Measurements from ENCODE around the gene ENOSF1. TPM values are rescaled to one million over a fixed set of nuclear protein-coding genes. Genes with fewer than 3 reads are reported as not detected.

ENOSF1 gene
- total RNA-seq, 1 donor from 2014 or later = 93.6 TPM

- no peak overlapping the region for H3K4me3 Mint-ChIP-seq (ENCODE audit: low read depth)
- H3K4me1 Mint-ChIP-seq (ENCODE audit: low read depth) = peaks cover 34% of the 10 kb centered on the region
- H3K27me3 Mint-ChIP-seq (ENCODE audit: low read depth) = no peaks in the 10 kb centered on the region
- intact Hi-C loops (cut with micrococcal nuclease) = no loop called here
- no peak overlapping the region for H3K27ac Mint-ChIP-seq
- peaks cover 67% of the 10 kb centered on the region for H3K36me3 Mint-ChIP-seq (ENCODE audit: low read depth)
- peaks cover 8% of the 10 kb centered on the region for H3K9me3 Mint-ChIP-seq
- DNase-seq (ENCODE audit: low spot score) = no peak
These were observed 50.2 kb downstream of the ENOSF1 start for GRCh38 chr18:662197-662596.

GRCh38 chr18:659597-659996, 52.8 kb downstream of the ENOSF1 start:
- peaks cover 8% of the 10 kb centered on the region for H3K9me3 Mint-ChIP-seq
- DNase-seq (ENCODE audit: low spot score) = no peak
- H3K4me3 Mint-ChIP-seq (ENCODE audit: low read depth) = peak overlapping the region; percentile 94
- intact Hi-C loops (cut with micrococcal nuclease) = loop anchor here (2.0 kb wide), 2 partner anchors 31 to 153 kb away; partner anchors contain the start of gene YES1
- peaks cover 36% of the 10 kb centered on the region for H3K4me1 Mint-ChIP-seq (ENCODE audit: low read depth)
- H3K36me3 Mint-ChIP-seq (ENCODE audit: low read depth) = peaks cover 56% of the 10 kb centered on the region
- H3K27ac Mint-ChIP-seq = peak overlapping the region; percentile 94
- H3K27me3 Mint-ChIP-seq (ENCODE audit: low read depth) = no peaks in the 10 kb centered on the region

- no peak for DNase-seq (ENCODE audit: low spot score)
- peak overlapping the region; percentile 94 for H3K27ac Mint-ChIP-seq
- peaks cover 8% of the 10 kb centered on the region for H3K9me3 Mint-ChIP-seq
- H3K4me3 Mint-ChIP-seq (ENCODE audit: low read depth) = peak overlapping the region; percentile 94
- H3K27me3 Mint-ChIP-seq (ENCODE audit: low read depth) = no peaks in the 10 kb centered on the region
- peaks cover 55% of the 10 kb centered on the region for H3K36me3 Mint-ChIP-seq (ENCODE audit: low read depth)
- H3K4me1 Mint-ChIP-seq (ENCODE audit: low read depth) = peaks cover 36% of the 10 kb centered on the region
- intact Hi-C loops (cut with micrococcal nuclease) = loop anchor here (1.0 to 2.0 kb wide), 5 partner anchors 9 to 154 kb away; partner anchors contain the start of gene YES1
These were observed 53.4 kb downstream of the ENOSF1 start for GRCh38 chr18:658947-659533.

- H3K9me3 Mint-ChIP-seq = peaks cover 8% of the 10 kb centered on the region
- peaks cover 38% of the 10 kb centered on the region for H3K4me1 Mint-ChIP-seq (ENCODE audit: low read depth)
- peak; percentile 75 for DNase-seq (ENCODE audit: low spot score)
- peak overlapping the region; percentile 94 for H3K27ac Mint-ChIP-seq
- H3K4me3 Mint-ChIP-seq (ENCODE audit: low read depth) = peak overlapping the region; percentile 94
- intact Hi-C loops (cut with micrococcal nuclease) = loop anchor here (1.0 to 2.0 kb wide), 5 partner anchors 8 to 155 kb away; partner anchors contain the start of gene YES1
- no peaks in the 10 kb centered on the region for H3K27me3 Mint-ChIP-seq (ENCODE audit: low read depth)
- peaks cover 51% of the 10 kb centered on the region for H3K36me3 Mint-ChIP-seq (ENCODE audit: low read depth)
These were observed 54.2 kb downstream of the ENOSF1 start for GRCh38 chr18:658001-658946.

- Mint-ChIP-seq H3K4me1 (ENCODE audit: low read depth) (peaks cover 38% of the 10 kb centered on the region), H3K27ac (peak within 1 kb of the TSS; percentile 94), H3K9me3 (peaks cover 8% of the 10 kb centered on the region), H3K36me3 (ENCODE audit: low read depth) (peaks cover 46% of the 10 kb centered on the region), H3K27me3 (ENCODE audit: low read depth) (no peaks in the 10 kb centered on the region), H3K4me3 (ENCODE audit: low read depth) (peak within 1 kb of the TSS; percentile 94)
- peak; percentile 57 for DNase-seq (ENCODE audit: low spot score)
- intact Hi-C loops (cut with micrococcal nuclease) = no loop called here
These were observed 55.0 kb downstream of the ENOSF1 start, which contains the start of gene TYMS for GRCh38 chr18:657311-658000. TSS of gene TYMS (plus strand) at chr18:657653. CDS start at chr18:657743, 90 bp downstream.

GRCh38 chr18:655445-655844, 57.0 kb downstream of the ENOSF1 start:
- intact Hi-C loops (cut with micrococcal nuclease) = no loop called here
- H3K9me3 Mint-ChIP-seq = no peaks in the 10 kb centered on the region
- peaks cover 43% of the 10 kb centered on the region for H3K4me1 Mint-ChIP-seq (ENCODE audit: low read depth)
- H3K27me3 Mint-ChIP-seq (ENCODE audit: low read depth) = no peaks in the 10 kb centered on the region
- peaks cover 25% of the 10 kb centered on the region for H3K36me3 Mint-ChIP-seq (ENCODE audit: low read depth)
- no peak for DNase-seq (ENCODE audit: low spot score)
- no peak overlapping the region for H3K27ac Mint-ChIP-seq
- H3K4me3 Mint-ChIP-seq (ENCODE audit: low read depth) = peak overlapping the region; percentile 47

- Mint-ChIP-seq H3K27me3 (ENCODE audit: low read depth) (no peaks in the 10 kb centered on the region), H3K36me3 (ENCODE audit: low read depth) (peaks cover 17% of the 10 kb centered on the region), H3K27ac (no peak overlapping the region), H3K9me3 (no peaks in the 10 kb centered on the region), H3K4me3 (ENCODE audit: low read depth) (peak overlapping the region; percentile 24), H3K4me1 (ENCODE audit: low read depth) (peaks cover 41% of the 10 kb centered on the region)
- no peak for DNase-seq (ENCODE audit: low spot score)
- intact Hi-C loops (cut with micrococcal nuclease) = no loop called here
These were observed 57.8 kb downstream of the ENOSF1 start for GRCh38 chr18:654601-655000.

GRCh38 chr18:653512-653911, 58.9 kb downstream of the ENOSF1 start:
- Mint-ChIP-seq H3K9me3 (no peaks in the 10 kb centered on the region), H3K36me3 (ENCODE audit: low read depth) (peaks cover 6% of the 10 kb centered on the region), H3K4me1 (ENCODE audit: low read depth) (peaks cover 32% of the 10 kb centered on the region), H3K27ac (no peak overlapping the region), H3K4me3 (ENCODE audit: low read depth) (no peak overlapping the region), H3K27me3 (ENCODE audit: low read depth) (no peaks in the 10 kb centered on the region)
- DNase-seq (ENCODE audit: low spot score) = no peak
- intact Hi-C loops (cut with micrococcal nuclease) = no loop called here

- intact Hi-C loops (cut with micrococcal nuclease) = no loop called here
- peaks cover 2% of the 10 kb centered on the region for H3K36me3 Mint-ChIP-seq (ENCODE audit: low read depth)
- no peaks in the 10 kb centered on the region for H3K27me3 Mint-ChIP-seq (ENCODE audit: low read depth)
- no peak for DNase-seq (ENCODE audit: low spot score)
- H3K27ac Mint-ChIP-seq = no peak overlapping the region
- H3K4me3 Mint-ChIP-seq (ENCODE audit: low read depth) = no peak overlapping the region
- H3K9me3 Mint-ChIP-seq = no peaks in the 10 kb centered on the region
- H3K4me1 Mint-ChIP-seq (ENCODE audit: low read depth) = peaks cover 32% of the 10 kb centered on the region
These were observed 60.3 kb downstream of the ENOSF1 start for GRCh38 chr18:652131-652530.

GRCh38 chr18:650428-650858, 62.0 kb downstream of the ENOSF1 start:
- H3K27ac Mint-ChIP-seq = peak overlapping the region; percentile 24
- intact Hi-C loops (cut with micrococcal nuclease) = loop anchor here (1.0 to 2.0 kb wide), 2 partner anchors 8 to 22 kb away; no protein-coding TSS in a partner anchor
- peaks cover 2% of the 10 kb centered on the region for H3K36me3 Mint-ChIP-seq (ENCODE audit: low read depth)
- no peaks in the 10 kb centered on the region for H3K9me3 Mint-ChIP-seq
- peaks cover 24% of the 10 kb centered on the region for H3K4me1 Mint-ChIP-seq (ENCODE audit: low read depth)
- no peaks in the 10 kb centered on the region for H3K27me3 Mint-ChIP-seq (ENCODE audit: low read depth)
- peak; percentile 47 for DNase-seq (ENCODE audit: low spot score)
- peak overlapping the region; percentile 37 for H3K4me3 Mint-ChIP-seq (ENCODE audit: low read depth)

GRCh38 chr18:649341-649740, 63.1 kb downstream of the ENOSF1 start:
- peaks cover 24% of the 10 kb centered on the region for H3K4me1 Mint-ChIP-seq (ENCODE audit: low read depth)
- no peaks in the 10 kb centered on the region for H3K27me3 Mint-ChIP-seq (ENCODE audit: low read depth)
- H3K27ac Mint-ChIP-seq = no peak overlapping the region
- no peak overlapping the region for H3K4me3 Mint-ChIP-seq (ENCODE audit: low read depth)
- no peaks in the 10 kb centered on the region for H3K9me3 Mint-ChIP-seq
- DNase-seq (ENCODE audit: low spot score) = no peak
- H3K36me3 Mint-ChIP-seq (ENCODE audit: low read depth) = no peaks in the 10 kb centered on the region
- intact Hi-C loops (cut with micrococcal nuclease) = no loop called here

GRCh38 chr18:647304-647703, 65.1 kb downstream of the ENOSF1 start:
- Mint-ChIP-seq H3K27me3 (ENCODE audit: low read depth) (no peaks in the 10 kb centered on the region), H3K4me3 (ENCODE audit: low read depth) (no peak overlapping the region), H3K9me3 (no peaks in the 10 kb centered on the region), H3K36me3 (ENCODE audit: low read depth) (no peaks in the 10 kb centered on the region), H3K27ac (no peak overlapping the region), H3K4me1 (ENCODE audit: low read depth) (peaks cover 23% of the 10 kb centered on the region)
- intact Hi-C loops (cut with micrococcal nuclease) = no loop called here
- DNase-seq (ENCODE audit: low spot score) = no peak

Data from activated T-helper 2 cell treated with anti-CD3 and anti-CD28 coated beads, Interferon-gamma antibody, Interleukin-2, Interleukin-4, amounts not matched to agents 10 μg/mL and 5 μg/mL and 100 μg/mL, durations not matched to agents 14 hours and 24 hours and 36 hours (primary cell).